Liver (tissue), 9 donors: ENCODE measurements around the gene TREX2. TPM values are rescaled to one million over a fixed set of nuclear protein-coding genes. Genes with fewer than 3 reads are reported as not detected.

Experiments
- DNase-seq: peaks from one replicate; pipeline ENCODE4 v3.0.0-alpha.2; 2017; ENCODE audit warnings: low spot score
- H3K27ac ChIP-seq, 2 donors: one replicate each; pipeline ENCODE4 v1.7.0; 2013; ENCODE audit warnings: inconsistent platforms in 2 of 2, low read length in 2 of 2, control low read depth in 1 of 2, low read depth in 1 of 2, mild to moderate bottlenecking in 1 of 2
- H3K27me3 ChIP-seq, 4 donors: one replicate each; pipeline versions ENCODE4 v1.6.1 to v1.7.0; 2013; ENCODE audit warnings: low read length in 3 of 4, inconsistent platforms in 1 of 4, mild to moderate bottlenecking in 1 of 4, moderate library complexity in 1 of 4; ENCODE audit not compliant: control insufficient read depth in 4 of 4, insufficient read depth in 4 of 4
- H3K36me3 ChIP-seq, 4 donors: one replicate each; pipeline versions ENCODE4 v1.6.1 to v1.7.0; 2013; ENCODE audit warnings: low read length in 3 of 4, mild to moderate bottlenecking in 3 of 4, low read depth in 1 of 4, moderate library complexity in 1 of 4; ENCODE audit not compliant: control insufficient read depth in 4 of 4, insufficient read depth in 3 of 4
- H3K4me1 ChIP-seq, 4 donors: one replicate each; pipeline versions ENCODE4 v1.6.1 to v1.7.0; 2013; ENCODE audit warnings: low read length in 3 of 4, mild to moderate bottlenecking in 3 of 4, moderate library complexity in 1 of 4; ENCODE audit not compliant: control insufficient read depth in 4 of 4, insufficient read depth in 4 of 4
- H3K4me3 ChIP-seq, 3 donors: one replicate each; pipeline versions ENCODE4 v1.6.1 to v1.7.0; 2013; ENCODE audit warnings: low read length in 3 of 3, control low read depth in 1 of 3, low read depth in 1 of 3, mild to moderate bottlenecking in 1 of 3
- H3K9ac ChIP-seq, 2 donors: one replicate each; pipeline ENCODE4 v1.7.0; 2013; ENCODE audit warnings: low read length in 2 of 2, mild to moderate bottlenecking in 2 of 2, moderate library complexity in 2 of 2, control low read depth in 1 of 2, low read depth in 1 of 2
- H3K9me3 ChIP-seq, 4 donors: one replicate each; pipeline versions ENCODE4 v1.6.1 to v1.7.0; 2013; ENCODE audit warnings: low read length in 3 of 4; ENCODE audit not compliant: control insufficient read depth in 4 of 4
- ATF3 ChIP-seq: IDR thresholded peaks from 2 replicates; pipeline ENCODE4 v1.6.1; 2016; ENCODE audit warnings: antibody characterized with exemption
- EGR1 ChIP-seq, 2 donors: IDR thresholded peaks; 2 replicates each; pipeline ENCODE4 v1.6.1; 2016 to 2018; ENCODE audit warnings: antibody characterized with exemption in 2 of 2, low read depth in 2 of 2
- FOXA1 ChIP-seq: IDR thresholded peaks from 2 replicates; pipeline ENCODE4 v1.6.1; 2016; ENCODE audit warnings: antibody characterized with exemption
- FOXA2 ChIP-seq: IDR thresholded peaks from 2 replicates; pipeline ENCODE4 v1.6.1; 2016; ENCODE audit warnings: antibody characterized with exemption
- GABPA ChIP-seq, 2 donors: IDR thresholded peaks in 1 of 2; conservative IDR thresholded peaks in 1 of 2; 2 replicates each; pipeline ENCODE4 v1.6.1; 2016; ENCODE audit warnings: antibody characterized with exemption in 2 of 2, mild to moderate bottlenecking in 1 of 2, moderate library complexity in 1 of 2
- HNF4G ChIP-seq: IDR thresholded peaks from 2 replicates; pipeline ENCODE4 v1.6.1; 2016; ENCODE audit warnings: antibody characterized with exemption
- JUND ChIP-seq, 2 donors: IDR thresholded peaks; 2 replicates each; pipeline ENCODE4 v1.6.1; 2016; ENCODE audit warnings: antibody characterized with exemption in 2 of 2
- NR2F2 ChIP-seq: IDR thresholded peaks from 2 replicates; pipeline ENCODE4 v1.6.1; 2016; ENCODE audit warnings: antibody characterized with exemption
- RAD21 ChIP-seq, 2 donors: IDR thresholded peaks; 2 replicates each; pipeline ENCODE4 v1.6.1; 2016; ENCODE audit warnings: antibody characterized with exemption in 2 of 2, mild to moderate bottlenecking in 2 of 2
- REST ChIP-seq: IDR thresholded peaks from 2 replicates; pipeline ENCODE4 v1.6.1; 2016; ENCODE audit warnings: antibody characterized with exemption, mild to moderate bottlenecking
- RXRA ChIP-seq, 2 donors: IDR thresholded peaks; 2 replicates each; pipeline ENCODE4 v1.6.1; 2017 to 2018; ENCODE audit warnings: antibody characterized with exemption in 2 of 2, mild to moderate bottlenecking in 1 of 2
- SP1 ChIP-seq: IDR thresholded peaks from 2 replicates; pipeline ENCODE4 v1.6.1; 2018; ENCODE audit warnings: antibody characterized with exemption, mild to moderate bottlenecking
- TAF1 ChIP-seq: conservative IDR thresholded peaks from 2 replicates; pipeline ENCODE4 v1.6.1; 2016; ENCODE audit warnings: antibody characterized with exemption, mild to moderate bottlenecking
- YY1 ChIP-seq: IDR thresholded peaks from 2 replicates; pipeline ENCODE4 v1.6.1; 2016; ENCODE audit warnings: antibody characterized with exemption, mild to moderate bottlenecking
- WGBS: extraction: QIAGEN DNeasy Blood & Tissue Kit; methylation state at CpG from one replicate; pipeline ENCODE4 v1.1.7; 2013; 5-methylcytosine and 5-hydroxymethylcytosine counted together
- polyA plus RNA-seq, 2 donors: library from polyadenylated mRNA; stranded (reverse) in 1 of 2; unstranded in 1 of 2; fragments of 200-250 nt in 1 of 2; fragments of >200 nt in 1 of 2; fragmentation: Nextera tagmentation in 1 of 2; extraction: Ambion mirVana in 1 of 2; gene quantifications; one replicate each; pipeline versions ENCODE4 v1.2.1 to v1.2.3, GENCODE V29; 2013 to 2015
- total RNA-seq, 2 donors: library from RNA; depleted of rRNA; stranded (reverse); fragments of >200 nt; gene quantifications; one replicate each; pipeline ENCODE4 v1.2.3, GENCODE V29; 2014
- TF ChIP-seq, protein P1 (sequence below): fragments of 150-350 bp; IDR thresholded peaks from 2 replicates; pipeline ENCODE4 v1.5.1; 2017; ENCODE audit warnings: improper control_type of control experiment, low read depth, low read length; ENCODE audit not compliant: missing input control
- TF ChIP-seq, protein P2 (sequence below): IDR thresholded peaks from 2 replicates; pipeline ENCODE4 v1.6.1; 2016; ENCODE audit warnings: antibody characterized with exemption
- TF ChIP-seq, protein P3 (sequence below): IDR thresholded peaks from 2 replicates; pipeline ENCODE4 v1.6.1; 2016; ENCODE audit warnings: antibody characterized with exemption
- donor health status: healthy.
- donor health status: healthy.
- donor health status: healthy.
- donor health status: healthy.
- donor health status: healthy.

The TREX2 gene
- total and polyA plus RNA-seq, 4 donors: 0.13 to 1.3 (median 1.2) TPM; not detected in 1

GRCh38 chrX:153458476-153458875 is 12.6 kb upstream of the TREX2 start:
- Histone ChIP-seq H3K27ac (no peak overlapping the region), H3K27me3 (no peaks in the 10 kb centered on the region), H3K4me1 (no peaks in the 10 kb centered on the region), H3K9me3 (no peaks in the 10 kb centered on the region), H3K9ac (no peak overlapping the region), H3K36me3 (peaks cover 0 to 6% (median 3%) of the 10 kb centered on the region in 4 donors), H3K4me3 (no peak overlapping the region)
- WGBS: 93% methylated on average over 4 of the region's 4 CpGs
- no peak for DNase-seq
- TF ChIP-seq FOXA2 (no peak), REST (no peak), JUND (IDR thresholded peaks at IDR 0.05) (no peak), GABPA (IDR thresholded peaks at IDR 0.05 in 1 of 2, conservative IDR thresholded peaks at IDR 0.05 in 1 of 2) (no peak), RXRA (IDR thresholded peaks at IDR 0.05) (no peak), YY1 (no peak), EGR1 (IDR thresholded peaks at IDR 0.05; ENCODE audit: low read depth in 2 of 2) (no peak), ATF3 (no peak), NR2F2 (no peak), RAD21 (IDR thresholded peaks at IDR 0.05) (no peak), SP1 (no peak), FOXA1 (no peak), HNF4G (no peak), TAF1 (no peak)
- TF ChIP-seq, protein P1, sequence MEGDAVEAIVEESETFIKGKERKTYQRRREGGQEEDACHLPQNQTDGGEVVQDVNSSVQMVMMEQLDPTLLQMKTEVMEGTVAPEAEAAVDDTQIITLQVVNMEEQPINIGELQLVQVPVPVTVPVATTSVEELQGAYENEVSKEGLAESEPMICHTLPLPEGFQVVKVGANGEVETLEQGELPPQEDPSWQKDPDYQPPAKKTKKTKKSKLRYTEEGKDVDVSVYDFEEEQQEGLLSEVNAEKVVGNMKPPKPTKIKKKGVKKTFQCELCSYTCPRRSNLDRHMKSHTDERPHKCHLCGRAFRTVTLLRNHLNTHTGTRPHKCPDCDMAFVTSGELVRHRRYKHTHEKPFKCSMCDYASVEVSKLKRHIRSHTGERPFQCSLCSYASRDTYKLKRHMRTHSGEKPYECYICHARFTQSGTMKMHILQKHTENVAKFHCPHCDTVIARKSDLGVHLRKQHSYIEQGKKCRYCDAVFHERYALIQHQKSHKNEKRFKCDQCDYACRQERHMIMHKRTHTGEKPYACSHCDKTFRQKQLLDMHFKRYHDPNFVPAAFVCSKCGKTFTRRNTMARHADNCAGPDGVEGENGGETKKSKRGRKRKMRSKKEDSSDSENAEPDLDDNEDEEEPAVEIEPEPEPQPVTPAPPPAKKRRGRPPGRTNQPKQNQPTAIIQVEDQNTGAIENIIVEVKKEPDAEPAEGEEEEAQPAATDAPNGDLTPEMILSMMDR: no peak
- TF ChIP-seq, protein P2, sequence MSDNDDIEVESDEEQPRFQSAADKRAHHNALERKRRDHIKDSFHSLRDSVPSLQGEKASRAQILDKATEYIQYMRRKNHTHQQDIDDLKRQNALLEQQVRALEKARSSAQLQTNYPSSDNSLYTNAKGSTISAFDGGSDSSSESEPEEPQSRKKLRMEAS: no peak
- TF ChIP-seq, protein P3, sequence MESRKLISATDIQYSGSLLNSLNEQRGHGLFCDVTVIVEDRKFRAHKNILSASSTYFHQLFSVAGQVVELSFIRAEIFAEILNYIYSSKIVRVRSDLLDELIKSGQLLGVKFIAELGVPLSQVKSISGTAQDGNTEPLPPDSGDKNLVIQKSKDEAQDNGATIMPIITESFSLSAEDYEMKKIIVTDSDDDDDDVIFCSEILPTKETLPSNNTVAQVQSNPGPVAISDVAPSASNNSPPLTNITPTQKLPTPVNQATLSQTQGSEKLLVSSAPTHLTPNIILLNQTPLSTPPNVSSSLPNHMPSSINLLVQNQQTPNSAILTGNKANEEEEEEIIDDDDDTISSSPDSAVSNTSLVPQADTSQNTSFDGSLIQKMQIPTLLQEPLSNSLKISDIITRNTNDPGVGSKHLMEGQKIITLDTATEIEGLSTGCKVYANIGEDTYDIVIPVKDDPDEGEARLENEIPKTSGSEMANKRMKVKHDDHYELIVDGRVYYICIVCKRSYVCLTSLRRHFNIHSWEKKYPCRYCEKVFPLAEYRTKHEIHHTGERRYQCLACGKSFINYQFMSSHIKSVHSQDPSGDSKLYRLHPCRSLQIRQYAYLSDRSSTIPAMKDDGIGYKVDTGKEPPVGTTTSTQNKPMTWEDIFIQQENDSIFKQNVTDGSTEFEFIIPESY: no peak
